ENCODE results near the gene THSD7B.

The THSD7B gene

GRCh38 chr2:137718786-137719185 is 953.4 kb downstream of the THSD7B start:
- H3K4me3 ChIP-seq (ENCODE audit: low read depth, low read length) = no peak overlapping the region
- CTCF ChIA-PET = no interaction called here
- no peak for TF ChIP-seq CTCF (IDR thresholded peaks at IDR 0.05; ENCODE audit: insufficient read depth, low read length, missing control alignments)
- DNase-seq (ENCODE audit: low read depth, low spot score) = no peak
- POLR2A ChIA-PET = no interaction called here

GRCh38 chr2:137721733-137722132 is 956.4 kb downstream of the THSD7B start:
- POLR2A ChIA-PET = no interaction called here
- no peak for TF ChIP-seq CTCF (IDR thresholded peaks at IDR 0.05; ENCODE audit: insufficient read depth, low read length, missing control alignments)
- DNase-seq (ENCODE audit: low read depth, low spot score) = no peak
- CTCF ChIA-PET = no interaction called here
- H3K4me3 ChIP-seq (ENCODE audit: low read depth, low read length) = no peak overlapping the region

GRCh38 chr2:137724912-137725311 is 959.6 kb downstream of the THSD7B start:
- H3K4me3 ChIP-seq (ENCODE audit: low read depth, low read length) = no peak overlapping the region
- no peak for TF ChIP-seq CTCF (IDR thresholded peaks at IDR 0.05; ENCODE audit: insufficient read depth, low read length, missing control alignments)
- POLR2A ChIA-PET = no interaction called here
- CTCF ChIA-PET = no interaction called here
- DNase-seq (ENCODE audit: low read depth, low spot score) = no peak

Data from AG04449 (cell line).